GM12891 (cell line): ENCODE data around the gene ZFYVE1.
"Not testable (repeated sequence)": the region's sequence is repeated elsewhere in the genome, so short reads cannot be mapped to it uniquely, and the experiment has no call there.

Source experiments
- PAX5 ChIP-seq: IDR thresholded peaks from 2 replicates; pipeline ENCODE4 v1.6.1; 2011; ENCODE audit warnings: low read length, moderate library complexity, mild to moderate bottlenecking; ENCODE audit not compliant: insufficient read depth, severe bottlenecking
- POLR2A ChIP-seq: IDR thresholded peaks from 2 replicates; pipeline ENCODE4 v1.6.1; 2011; ENCODE audit warnings: low read depth, low read length, control low read depth
- POLR2AphosphoS5 ChIP-seq: IDR thresholded peaks from 2 replicates; pipeline ENCODE4 v1.6.1; 2011; ENCODE audit warnings: low read depth, low read length, control low read depth
- SPI1 ChIP-seq: IDR thresholded peaks from 2 replicates; pipeline ENCODE4 v1.6.1; 2011; ENCODE audit warnings: low read depth, low read length, control low read depth
- TAF1 ChIP-seq: IDR thresholded peaks from 2 replicates; pipeline ENCODE4 v1.6.1; 2011; ENCODE audit warnings: low read depth, low read length, control low read depth

- not testable (repeated sequence) for TF ChIP-seq POLR2AphosphoS5, SPI1, POLR2A, TAF1, PAX5
Observed at GRCh38 chr14:73015552-73015951, 11.4 kb downstream of the ZFYVE1 start.
